ENCODE measurements around the gene MTPN. TPM values are rescaled to one million over a fixed set of nuclear protein-coding genes. Genes with fewer than 3 reads are reported as not detected.

The MTPN gene
- total RNA-seq, 1 experiment from 2014 or later, result 98.2 TPM

DNA sequence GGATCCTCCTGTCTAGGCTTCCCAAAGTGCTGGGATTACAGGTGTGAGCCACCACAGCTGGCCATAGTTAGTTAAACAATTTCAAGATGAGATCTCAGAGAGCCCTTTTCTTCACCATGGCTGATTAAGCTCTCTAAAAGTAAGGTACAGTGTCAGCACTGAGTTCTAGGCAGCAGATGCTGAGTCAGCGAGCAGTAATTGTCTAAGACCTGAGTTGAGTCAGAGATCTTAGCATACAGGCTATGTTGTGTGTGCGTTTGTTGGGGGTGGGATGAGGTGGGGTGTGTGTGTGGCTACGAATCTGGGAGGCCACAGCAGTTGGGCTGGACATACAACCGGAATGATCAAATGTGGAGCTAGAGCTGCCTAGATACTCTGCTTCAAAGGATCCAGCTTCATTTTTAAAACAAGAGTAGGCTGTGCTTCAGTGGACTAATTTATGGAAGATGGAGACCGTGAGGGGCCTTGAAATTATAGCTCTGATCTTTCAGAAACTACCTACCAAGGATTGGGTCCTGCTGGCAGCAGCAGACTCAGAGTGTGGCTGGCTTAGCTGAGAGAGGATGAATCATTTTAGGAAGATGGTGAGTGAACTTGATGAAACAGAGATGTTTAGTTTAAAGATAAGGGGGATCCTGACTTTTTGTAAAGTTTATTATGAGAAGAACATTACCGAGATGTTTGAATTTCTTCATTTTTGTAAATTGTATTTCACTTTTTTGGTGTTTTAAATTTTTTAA is 17.5 kb upstream of the MTPN start:
- no peak overlapping the region for H3K27ac ChIP-seq (ENCODE audit: insufficient read length, low read depth, low read length)
- no peaks in the 10 kb centered on the region for H3K9me3 Mint-ChIP-seq
- no CpG with 5 or more reads among the region's 6 CpGs for WGBS (ENCODE audit: extremely low coverage, insufficient read length, low lambda C conversion rate)

More for the DNA sequence above, 17.5 kb upstream of the MTPN start:
- H3K9ac ChIP-seq (ENCODE audit: extremely low read depth, insufficient read length, low read length), result no peak overlapping the region
- H3K4me1 ChIP-seq (ENCODE audit: insufficient read depth, low read length), result no peaks in the 10 kb centered on the region
- Mint-ChIP-seq H3K27me3 (ENCODE audit: low read depth) (no peaks in the 10 kb centered on the region), H3K36me3 (ENCODE audit: insufficient read depth in 1 of 3, low read depth in 3 of 3) (no peaks in the 10 kb centered on the region), H3K4me3 (no peak overlapping the region), H3K27ac (no peak overlapping the region), H3K4me1 (no peaks in the 10 kb centered on the region)
- TF ChIP-seq, protein P1, sequence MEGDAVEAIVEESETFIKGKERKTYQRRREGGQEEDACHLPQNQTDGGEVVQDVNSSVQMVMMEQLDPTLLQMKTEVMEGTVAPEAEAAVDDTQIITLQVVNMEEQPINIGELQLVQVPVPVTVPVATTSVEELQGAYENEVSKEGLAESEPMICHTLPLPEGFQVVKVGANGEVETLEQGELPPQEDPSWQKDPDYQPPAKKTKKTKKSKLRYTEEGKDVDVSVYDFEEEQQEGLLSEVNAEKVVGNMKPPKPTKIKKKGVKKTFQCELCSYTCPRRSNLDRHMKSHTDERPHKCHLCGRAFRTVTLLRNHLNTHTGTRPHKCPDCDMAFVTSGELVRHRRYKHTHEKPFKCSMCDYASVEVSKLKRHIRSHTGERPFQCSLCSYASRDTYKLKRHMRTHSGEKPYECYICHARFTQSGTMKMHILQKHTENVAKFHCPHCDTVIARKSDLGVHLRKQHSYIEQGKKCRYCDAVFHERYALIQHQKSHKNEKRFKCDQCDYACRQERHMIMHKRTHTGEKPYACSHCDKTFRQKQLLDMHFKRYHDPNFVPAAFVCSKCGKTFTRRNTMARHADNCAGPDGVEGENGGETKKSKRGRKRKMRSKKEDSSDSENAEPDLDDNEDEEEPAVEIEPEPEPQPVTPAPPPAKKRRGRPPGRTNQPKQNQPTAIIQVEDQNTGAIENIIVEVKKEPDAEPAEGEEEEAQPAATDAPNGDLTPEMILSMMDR (conservative IDR thresholded peaks at IDR 0.05), result no peak
- no peak overlapping the region for H3K4ac ChIP-seq (ENCODE audit: low read depth, low read length)
- no peaks in the 10 kb centered on the region for H3K9me3 ChIP-seq (ENCODE audit: control insufficient read depth, low read depth, low read length)
- H2AFZ ChIP-seq (ENCODE audit: low read length), result no peak overlapping the region
- H4K20me1 ChIP-seq (ENCODE audit: control insufficient read depth, insufficient read depth, insufficient read length), result no peaks in the 10 kb centered on the region
- H3K27me3 ChIP-seq (ENCODE audit: insufficient read depth, low read length), result no peaks in the 10 kb centered on the region
- no peaks in the 10 kb centered on the region for H3K79me2 ChIP-seq (ENCODE audit: insufficient read depth, low read length)
- H3K79me1 ChIP-seq (ENCODE audit: insufficient read depth, low read depth, low read length, poor library complexity, severe bottlenecking), result no peaks in the 10 kb centered on the region
- no peak overlapping the region for H2AK5ac ChIP-seq (ENCODE audit: insufficient read length, low read length)
- no peak overlapping the region for H3K56ac ChIP-seq (ENCODE audit: insufficient read length, low read depth, low read length)
- no peak overlapping the region for H3K23ac ChIP-seq (ENCODE audit: insufficient read length, low read depth, low read length)
- no peak overlapping the region for H4K91ac ChIP-seq (ENCODE audit: insufficient read length, low read depth, low read length)
- H3K18ac ChIP-seq (ENCODE audit: insufficient read length, low read depth, low read length), result no peak overlapping the region
- no peak overlapping the region for H2BK15ac ChIP-seq (ENCODE audit: low read depth, low read length)
- H3K23me2 ChIP-seq (ENCODE audit: insufficient read length, low read depth, low read length, poor library complexity, severe bottlenecking), result no peaks in the 10 kb centered on the region
- no peak overlapping the region for H2BK12ac ChIP-seq (ENCODE audit: insufficient read length, low read depth, low read length)
- no peak overlapping the region for H4K5ac ChIP-seq (ENCODE audit: insufficient read length, low read depth, low read length)
- no peak overlapping the region for H3K14ac ChIP-seq (ENCODE audit: insufficient read depth, low read length)
- no peak overlapping the region for H3T11ph ChIP-seq (ENCODE audit: low read length)
- no peak overlapping the region for H4K8ac ChIP-seq (replicated peaks; ENCODE audit: insufficient read length, low read depth, low read length)
- no peak overlapping the region for H2BK20ac ChIP-seq (ENCODE audit: low read depth, low read length, poor library complexity, severe bottlenecking)
- no peak for DNase-seq
- H2BK120ac ChIP-seq (ENCODE audit: low read depth, low read length, poor library complexity, severe bottlenecking), result no peak overlapping the region
- no peak overlapping the region for H2BK5ac ChIP-seq (ENCODE audit: insufficient read length, low read length)
- no peak overlapping the region for H3K4me2 ChIP-seq (ENCODE audit: insufficient read depth, insufficient read length, low read length)

Data from H9 (cell line).